Coronary artery (tissue), 2 donors: ENCODE data around the gene MKNK2.

ENCODE experiments used
- DNase-seq: peaks from one replicate; pipeline ENCODE4 v3.0.0-alpha.2; 2017; ENCODE audit warnings: low spot score
- H3K27ac ChIP-seq, 2 donors: fragments of 200-600 bp; sonication (generic); one replicate each; pipeline ENCODE4 v1.5.1; 2016 to 2019
- H3K4me3 ChIP-seq: fragments of 200-600 bp; sonication (generic); 2 replicates; pipeline ENCODE4 v1.5.1; 2016; ENCODE audit warnings: mild to moderate bottlenecking, moderate library complexity
- CTCF ChIP-seq: fragments of 200-600 bp; sonication (generic); IDR thresholded peaks from one replicate; pipeline ENCODE4 v1.5.1; 2019; ENCODE audit warnings: antibody characterized with exemption

MKNK2 gene

GRCh38 chr19:2077833-2078619, 27.0 kb upstream of the MKNK2 start:
- DNase-seq = no peak
- H3K27ac ChIP-seq = no peak overlapping the region
- no peak for TF ChIP-seq CTCF
- no peak overlapping the region for H3K4me3 ChIP-seq

GRCh38 chr19:2077398-2077797, 26.4 kb upstream of the MKNK2 start:
- DNase-seq = no peak
- Histone ChIP-seq H3K4me3 (no peak overlapping the region), H3K27ac (no peak overlapping the region)
- no peak for TF ChIP-seq CTCF

- DNase-seq = no peak
- TF ChIP-seq CTCF = no peak
- Histone ChIP-seq H3K4me3 (no peak overlapping the region), H3K27ac (no peak overlapping the region)
Observed at GRCh38 chr19:2076526-2076944, 25.5 kb upstream of the MKNK2 start.

GRCh38 chr19:2072757-2073551, 21.9 kb upstream of the MKNK2 start:
- no peak for DNase-seq
- Histone ChIP-seq H3K27ac (no peak overlapping the region), H3K4me3 (no peak overlapping the region)
- no peak for TF ChIP-seq CTCF

GRCh38 chr19:2070986-2071673, 20.1 kb upstream of the MKNK2 start:
- DNase-seq = no peak
- H3K4me3 ChIP-seq = no peak overlapping the region
- H3K27ac ChIP-seq = no peak overlapping the region
- no peak for TF ChIP-seq CTCF

- Histone ChIP-seq H3K27ac (no peak overlapping the region), H3K4me3 (no peak overlapping the region)
- no peak for DNase-seq
- TF ChIP-seq CTCF = no peak
Observed at GRCh38 chr19:2070436-2070827, 19.4 kb upstream of the MKNK2 start.
